Superior temporal gyrus (tissue), 1 donor: Measurements from ENCODE around the gene RHOD.

ENCODE experiments used
- DNase-seq: peaks from one replicate; pipeline ENCODE4 v3.0.0-alpha.2; 2016; ENCODE audit errors: extremely low spot score

The RHOD gene

GRCh38 chr11:67056267-67057204, at the start of gene RHOD:
RHOD (plus strand) TSS chr11:67056847; CDS start chr11:67056903, 56 bp downstream.
- no peak for DNase-seq

- no peak for DNase-seq
These were observed 49.5 kb upstream of the RHOD start for GRCh38 chr11:67007126-67007525.

GRCh38 chr11:67010296-67010905, 46.2 kb upstream of the RHOD start:
- DNase-seq = no peak

- DNase-seq = no peak
These were observed 43.1 kb upstream of the RHOD start for GRCh38 chr11:67013511-67014045.

- no peak for DNase-seq
These were observed 42.3 kb upstream of the RHOD start for GRCh38 chr11:67014343-67014742.

- DNase-seq = no peak
These were observed 41.6 kb upstream of the RHOD start for GRCh38 chr11:67015048-67015447.

GRCh38 chr11:67016550-67016949, 40.1 kb upstream of the RHOD start:
- DNase-seq = no peak

- DNase-seq = no peak
These were observed 35.7 kb upstream of the RHOD start for GRCh38 chr11:67020949-67021348.

- no peak for DNase-seq
These were observed 34.2 kb upstream of the RHOD start for GRCh38 chr11:67022341-67022933.

GRCh38 chr11:67022961-67023956, 33.4 kb upstream of the RHOD start, which contains the start of gene SYT12:
SYT12 (plus strand) TSS chr11:67023134; CDS start chr11:67030145, 7,011 bp downstream.
- no peak for DNase-seq

- DNase-seq = no peak
These were observed 32.7 kb upstream of the RHOD start for GRCh38 chr11:67023957-67024353.

GRCh38 chr11:67024410-67024809, 32.2 kb upstream of the RHOD start:
- no peak for DNase-seq

- DNase-seq = no peak
These were observed 31.7 kb upstream of the RHOD start for GRCh38 chr11:67024966-67025365.

- no peak for DNase-seq
These were observed 30.9 kb upstream of the RHOD start for GRCh38 chr11:67025750-67026149.

GRCh38 chr11:67026941-67027340, 29.7 kb upstream of the RHOD start:
- DNase-seq = no peak

- DNase-seq = no peak
These were observed 29.1 kb upstream of the RHOD start for GRCh38 chr11:67027483-67027930.

- DNase-seq = no peak
These were observed 28.6 kb upstream of the RHOD start for GRCh38 chr11:67027943-67028542.

GRCh38 chr11:67029146-67029545, 27.5 kb upstream of the RHOD start:
- no peak for DNase-seq

GRCh38 chr11:67030976-67031375, 25.7 kb upstream of the RHOD start:
- DNase-seq = no peak

- peak; percentile 57 for DNase-seq
These were observed 24.7 kb upstream of the RHOD start for GRCh38 chr11:67031791-67032561.
